ENCODE measurements around the gene SUOX.
"Not testable (repeated sequence)": the region's sequence is repeated elsewhere in the genome, so short reads cannot be mapped to it uniquely, and the experiment has no call there.

DNA sequence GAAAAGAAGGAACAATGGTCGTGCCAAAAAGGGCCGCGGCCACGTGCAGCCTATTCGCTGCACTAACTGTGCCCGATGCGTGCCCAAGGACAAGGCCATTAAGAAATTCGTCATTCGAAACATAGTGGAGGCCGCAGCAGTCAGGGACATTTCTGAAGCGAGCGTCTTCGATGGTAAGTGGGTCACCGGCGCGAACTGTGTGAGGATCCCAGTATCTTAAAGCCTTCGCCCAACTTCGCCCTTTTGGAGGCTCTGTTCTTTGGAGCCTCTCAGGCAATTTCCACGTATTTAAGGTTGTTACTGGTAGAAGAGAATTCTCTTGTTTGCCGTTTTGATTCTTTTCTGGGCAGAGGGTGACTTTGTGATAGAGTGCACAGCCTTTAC lies 45.3 kb downstream of the SUOX start:
- TF ChIP-seq, protein P1, sequence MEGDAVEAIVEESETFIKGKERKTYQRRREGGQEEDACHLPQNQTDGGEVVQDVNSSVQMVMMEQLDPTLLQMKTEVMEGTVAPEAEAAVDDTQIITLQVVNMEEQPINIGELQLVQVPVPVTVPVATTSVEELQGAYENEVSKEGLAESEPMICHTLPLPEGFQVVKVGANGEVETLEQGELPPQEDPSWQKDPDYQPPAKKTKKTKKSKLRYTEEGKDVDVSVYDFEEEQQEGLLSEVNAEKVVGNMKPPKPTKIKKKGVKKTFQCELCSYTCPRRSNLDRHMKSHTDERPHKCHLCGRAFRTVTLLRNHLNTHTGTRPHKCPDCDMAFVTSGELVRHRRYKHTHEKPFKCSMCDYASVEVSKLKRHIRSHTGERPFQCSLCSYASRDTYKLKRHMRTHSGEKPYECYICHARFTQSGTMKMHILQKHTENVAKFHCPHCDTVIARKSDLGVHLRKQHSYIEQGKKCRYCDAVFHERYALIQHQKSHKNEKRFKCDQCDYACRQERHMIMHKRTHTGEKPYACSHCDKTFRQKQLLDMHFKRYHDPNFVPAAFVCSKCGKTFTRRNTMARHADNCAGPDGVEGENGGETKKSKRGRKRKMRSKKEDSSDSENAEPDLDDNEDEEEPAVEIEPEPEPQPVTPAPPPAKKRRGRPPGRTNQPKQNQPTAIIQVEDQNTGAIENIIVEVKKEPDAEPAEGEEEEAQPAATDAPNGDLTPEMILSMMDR (IDR thresholded peaks at IDR 0.05; ENCODE audit: borderline replicate concordance, extremely low read depth, low read length, poor library complexity, severe bottlenecking) = not testable (repeated sequence)
- not testable (repeated sequence) for TF ChIP-seq EZH2 (IDR thresholded peaks at IDR 0.05; ENCODE audit: borderline replicate concordance, low read depth, low read length, severe bottlenecking)

Measured in DND-41 (cell line).